HG03460 (cell line): ENCODE measurements around the gene ZFYVE27.

Experiments used
- ATAC-seq: cut with Tn5 transposase; IDR thresholded peaks from one replicate; pipeline ENCODE4 v1.9.1; 2021; ENCODE audit not compliant: unreplicated experiment

ZFYVE27 gene

GRCh38 chr10:97743169-97743943 is 6.4 kb downstream of the ZFYVE27 start:
- no peak for ATAC-seq

- ATAC-seq = no peak
These were observed 7.6 kb downstream of the ZFYVE27 start for GRCh38 chr10:97744405-97745035.

- ATAC-seq = no peak
These were observed 10.6 kb downstream of the ZFYVE27 start for GRCh38 chr10:97747573-97747972.

GRCh38 chr10:97748116-97748515 is 11.2 kb downstream of the ZFYVE27 start:
- no peak for ATAC-seq

GRCh38 chr10:97752956-97753355 is 16.0 kb downstream of the ZFYVE27 start:
- no peak for ATAC-seq

- no peak for ATAC-seq
These were observed 17.8 kb downstream of the ZFYVE27 start for GRCh38 chr10:97754726-97755125.

GRCh38 chr10:97755718-97756117 is 18.8 kb downstream of the ZFYVE27 start:
- no peak for ATAC-seq

GRCh38 chr10:97757471-97757870 is 20.5 kb downstream of the ZFYVE27 start:
- no peak for ATAC-seq

- ATAC-seq = peak; percentile 58
These were observed 22.4 kb downstream of the ZFYVE27 start for GRCh38 chr10:97759158-97759887.

GRCh38 chr10:97759946-97760345 is 23.0 kb downstream of the ZFYVE27 start:
- no peak for ATAC-seq

- no peak for ATAC-seq
These were observed 23.7 kb downstream of the ZFYVE27 start for GRCh38 chr10:97760461-97761257.

- ATAC-seq = no peak
These were observed 24.5 kb downstream of the ZFYVE27 start for GRCh38 chr10:97761331-97761865.

GRCh38 chr10:97762056-97762455 is 25.1 kb downstream of the ZFYVE27 start:
- ATAC-seq = no peak

- no peak for ATAC-seq
These were observed 25.9 kb downstream of the ZFYVE27 start for GRCh38 chr10:97762816-97763215.

GRCh38 chr10:97763411-97763810 is 26.5 kb downstream of the ZFYVE27 start:
- no peak for ATAC-seq

GRCh38 chr10:97763947-97764346 is 27.0 kb downstream of the ZFYVE27 start:
- ATAC-seq = no peak

GRCh38 chr10:97764519-97764931 is 27.6 kb downstream of the ZFYVE27 start:
- ATAC-seq = no peak

- ATAC-seq = no peak
These were observed 28.3 kb downstream of the ZFYVE27 start for GRCh38 chr10:97765201-97765600.

GRCh38 chr10:97766106-97766810 is 29.3 kb downstream of the ZFYVE27 start:
- no peak for ATAC-seq
